ENCODE results near the gene DAB2. TPM values are rescaled to one million over a fixed set of nuclear protein-coding genes. Genes with fewer than 3 reads are reported as not detected.

Gene DAB2
- total RNA-seq, 1 donor from 2014 or later, result 195 TPM

- no peak overlapping the region for H3K27ac Mint-ChIP-seq (ENCODE audit: unreplicated experiment)
- peaks cover 8% of the 10 kb centered on the region for H3K9me3 Mint-ChIP-seq (ENCODE audit: unreplicated experiment)
- H3K36me3 Mint-ChIP-seq (ENCODE audit: unreplicated experiment), result no peaks in the 10 kb centered on the region
- peaks cover 40% of the 10 kb centered on the region for H3K4me1 Mint-ChIP-seq (ENCODE audit: unreplicated experiment)
- H3K27me3 Mint-ChIP-seq (ENCODE audit: unreplicated experiment), result no peaks in the 10 kb centered on the region
- TF ChIP-seq CTCF (IDR thresholded peaks at IDR 0.05), result no peak
- H3K4me3 Mint-ChIP-seq (ENCODE audit: unreplicated experiment), result no peak overlapping the region
- DNase-seq (ENCODE audit: extremely low spot score, unreplicated experiment), result no peak
Measured at GRCh38 chr5:39469777-39470415, 45.1 kb upstream of the DAB2 start.

- H3K36me3 Mint-ChIP-seq (ENCODE audit: unreplicated experiment), result no peaks in the 10 kb centered on the region
- no peak for TF ChIP-seq CTCF (IDR thresholded peaks at IDR 0.05)
- no peak overlapping the region for H3K4me3 Mint-ChIP-seq (ENCODE audit: unreplicated experiment)
- DNase-seq (ENCODE audit: extremely low spot score, unreplicated experiment), result no peak
- peaks cover 34% of the 10 kb centered on the region for H3K4me1 Mint-ChIP-seq (ENCODE audit: unreplicated experiment)
- no peak overlapping the region for H3K27ac Mint-ChIP-seq (ENCODE audit: unreplicated experiment)
- H3K9me3 Mint-ChIP-seq (ENCODE audit: unreplicated experiment), result peaks cover 8% of the 10 kb centered on the region
- no peaks in the 10 kb centered on the region for H3K27me3 Mint-ChIP-seq (ENCODE audit: unreplicated experiment)
Measured at GRCh38 chr5:39469176-39469575, 44.4 kb upstream of the DAB2 start.

GRCh38 chr5:39466846-39467245 is 42.1 kb upstream of the DAB2 start:
- H3K36me3 Mint-ChIP-seq (ENCODE audit: unreplicated experiment), result no peaks in the 10 kb centered on the region
- peaks cover 12% of the 10 kb centered on the region for H3K4me1 Mint-ChIP-seq (ENCODE audit: unreplicated experiment)
- peaks cover 8% of the 10 kb centered on the region for H3K9me3 Mint-ChIP-seq (ENCODE audit: unreplicated experiment)
- no peak overlapping the region for H3K4me3 Mint-ChIP-seq (ENCODE audit: unreplicated experiment)
- no peak overlapping the region for H3K27ac Mint-ChIP-seq (ENCODE audit: unreplicated experiment)
- no peak for TF ChIP-seq CTCF (IDR thresholded peaks at IDR 0.05)
- H3K27me3 Mint-ChIP-seq (ENCODE audit: unreplicated experiment), result no peaks in the 10 kb centered on the region
- no peak for DNase-seq (ENCODE audit: extremely low spot score, unreplicated experiment)

GRCh38 chr5:39465843-39466242 is 41.1 kb upstream of the DAB2 start:
- peaks cover 8% of the 10 kb centered on the region for H3K4me1 Mint-ChIP-seq (ENCODE audit: unreplicated experiment)
- no peak for TF ChIP-seq CTCF (IDR thresholded peaks at IDR 0.05)
- H3K4me3 Mint-ChIP-seq (ENCODE audit: unreplicated experiment), result no peak overlapping the region
- no peak for DNase-seq (ENCODE audit: extremely low spot score, unreplicated experiment)
- H3K36me3 Mint-ChIP-seq (ENCODE audit: unreplicated experiment), result no peaks in the 10 kb centered on the region
- H3K9me3 Mint-ChIP-seq (ENCODE audit: unreplicated experiment), result peaks cover 8% of the 10 kb centered on the region
- no peak overlapping the region for H3K27ac Mint-ChIP-seq (ENCODE audit: unreplicated experiment)
- no peaks in the 10 kb centered on the region for H3K27me3 Mint-ChIP-seq (ENCODE audit: unreplicated experiment)

GRCh38 chr5:39465097-39465496 is 40.3 kb upstream of the DAB2 start:
- Mint-ChIP-seq H3K4me3 (ENCODE audit: unreplicated experiment) (no peak overlapping the region), H3K36me3 (ENCODE audit: unreplicated experiment) (no peaks in the 10 kb centered on the region), H3K27me3 (ENCODE audit: unreplicated experiment) (no peaks in the 10 kb centered on the region), H3K4me1 (ENCODE audit: unreplicated experiment) (peaks cover 4% of the 10 kb centered on the region), H3K27ac (ENCODE audit: unreplicated experiment) (no peak overlapping the region), H3K9me3 (ENCODE audit: unreplicated experiment) (peaks cover 4% of the 10 kb centered on the region)
- no peak for DNase-seq (ENCODE audit: extremely low spot score, unreplicated experiment)
- TF ChIP-seq CTCF (IDR thresholded peaks at IDR 0.05), result no peak
